Prostate gland (tissue), 2 donors: ENCODE measurements around the gene NXPH2.

Source experiments
- POLR2A ChIP-seq: fragments of 450-650 bp; IDR thresholded peaks from one replicate; pipeline ENCODE4 v1.6.1; 2016; ENCODE audit warnings: antibody characterized with exemption, mild to moderate bottlenecking
- TF ChIP-seq, protein P1 (sequence below), 4 experiments: fragments of 200-600 bp in 2 of 4; fragments of 450-650 bp in 2 of 4; sonication (generic) in 2 of 4; IDR thresholded peaks; 1 replicate in 3 of 4; 2 replicates in 1 of 4; pipeline ENCODE4 v1.5.1; 2016 to 2019; ENCODE audit warnings: antibody characterized with exemption in 4 of 4, mild to moderate bottlenecking in 2 of 4, moderate library complexity in 2 of 4

DNA sequence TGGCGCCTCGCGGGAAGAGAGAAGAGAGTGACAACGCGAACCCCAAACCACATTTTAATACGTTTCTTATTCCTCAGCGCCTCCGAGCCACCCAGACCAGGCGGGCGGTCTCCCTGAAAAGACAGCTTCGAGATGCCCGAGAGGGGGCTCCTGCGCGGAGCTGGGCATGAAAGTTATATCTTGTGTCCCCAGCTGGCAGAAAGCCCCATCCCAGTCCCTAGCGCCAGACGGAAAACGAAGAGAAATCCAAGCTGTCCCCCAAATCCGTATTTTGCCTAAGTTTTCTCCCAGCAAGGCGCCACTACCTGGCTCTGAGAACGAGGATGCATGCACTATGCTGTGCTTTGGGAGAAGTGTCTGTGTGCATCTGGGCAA, 797 bp downstream of the NXPH2 start:
- TF ChIP-seq, protein P1, sequence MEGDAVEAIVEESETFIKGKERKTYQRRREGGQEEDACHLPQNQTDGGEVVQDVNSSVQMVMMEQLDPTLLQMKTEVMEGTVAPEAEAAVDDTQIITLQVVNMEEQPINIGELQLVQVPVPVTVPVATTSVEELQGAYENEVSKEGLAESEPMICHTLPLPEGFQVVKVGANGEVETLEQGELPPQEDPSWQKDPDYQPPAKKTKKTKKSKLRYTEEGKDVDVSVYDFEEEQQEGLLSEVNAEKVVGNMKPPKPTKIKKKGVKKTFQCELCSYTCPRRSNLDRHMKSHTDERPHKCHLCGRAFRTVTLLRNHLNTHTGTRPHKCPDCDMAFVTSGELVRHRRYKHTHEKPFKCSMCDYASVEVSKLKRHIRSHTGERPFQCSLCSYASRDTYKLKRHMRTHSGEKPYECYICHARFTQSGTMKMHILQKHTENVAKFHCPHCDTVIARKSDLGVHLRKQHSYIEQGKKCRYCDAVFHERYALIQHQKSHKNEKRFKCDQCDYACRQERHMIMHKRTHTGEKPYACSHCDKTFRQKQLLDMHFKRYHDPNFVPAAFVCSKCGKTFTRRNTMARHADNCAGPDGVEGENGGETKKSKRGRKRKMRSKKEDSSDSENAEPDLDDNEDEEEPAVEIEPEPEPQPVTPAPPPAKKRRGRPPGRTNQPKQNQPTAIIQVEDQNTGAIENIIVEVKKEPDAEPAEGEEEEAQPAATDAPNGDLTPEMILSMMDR (IDR thresholded peaks at IDR 0.05), result no peak
- no peak for TF ChIP-seq POLR2A
